ENCODE data around the gene C5. TPM values are rescaled to one million over a fixed set of nuclear protein-coding genes. Genes with fewer than 3 reads are reported as not detected.
A peak's percentile ranks its signal among the peaks of the same experiment; 100 is the strongest.

Gene C5
- total RNA-seq, 1 donor from 2014 or later = 5.5 TPM

DNA sequence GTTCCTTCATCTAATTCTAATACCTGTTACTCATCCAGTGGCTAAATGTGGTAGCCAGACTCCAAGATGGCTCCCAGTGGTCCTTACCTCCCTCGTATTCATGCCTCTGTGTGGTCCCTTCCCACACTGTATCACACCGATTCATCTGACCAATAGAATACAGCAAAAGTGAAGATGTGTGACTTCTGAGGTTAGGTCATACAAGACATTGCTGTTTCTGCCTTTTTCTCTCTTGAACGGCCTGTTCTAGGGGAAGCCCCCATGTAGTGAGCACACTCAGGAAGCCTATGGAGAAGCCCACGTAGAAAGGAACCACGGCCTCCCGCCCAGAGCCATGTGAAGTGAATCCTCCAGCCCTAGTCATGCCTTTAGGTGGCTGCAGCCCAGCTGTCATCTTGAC, 9.4 kb upstream of the C5 start:
- Histone ChIP-seq H3F3A (ENCODE audit: low read depth) (no peaks in the 10 kb centered on the region), H2AFZ (replicated peaks) (no peak overlapping the region), H3K79me2 (ENCODE audit: low read depth) (no peaks in the 10 kb centered on the region), H3K36me3 (no peaks in the 10 kb centered on the region), H3K9ac (no peak overlapping the region), H3K4me1 (no peaks in the 10 kb centered on the region), H3K27me3 (no peaks in the 10 kb centered on the region), H3K27ac (no peak overlapping the region), H3K4me3 (no peak overlapping the region), H4K20me1 (ENCODE audit: low read depth) (no peaks in the 10 kb centered on the region), H3K9me3 (ENCODE audit: low read depth) (no peaks in the 10 kb centered on the region), H3K4me2 (no peak overlapping the region)
- Mint-ChIP-seq H3K27ac (no peak overlapping the region), H3K36me3 (peaks cover 12% of the 10 kb centered on the region), H3K9me3 (peaks cover 5% of the 10 kb centered on the region), H3K4me1 (peaks cover 8% of the 10 kb centered on the region), H3K4me3 (no peak overlapping the region), H3K27me3 (ENCODE audit: insufficient read depth, low read depth) (peaks cover 3% of the 10 kb centered on the region)
- no peak for DNase-seq (ENCODE audit: low spot score)
- TF ChIP-seq EZH2 (IDR thresholded peaks at IDR 0.05) (no peak), EZH2phosphoT487 (IDR thresholded peaks at IDR 0.05) (no peak)
- TF ChIP-seq, protein P1, sequence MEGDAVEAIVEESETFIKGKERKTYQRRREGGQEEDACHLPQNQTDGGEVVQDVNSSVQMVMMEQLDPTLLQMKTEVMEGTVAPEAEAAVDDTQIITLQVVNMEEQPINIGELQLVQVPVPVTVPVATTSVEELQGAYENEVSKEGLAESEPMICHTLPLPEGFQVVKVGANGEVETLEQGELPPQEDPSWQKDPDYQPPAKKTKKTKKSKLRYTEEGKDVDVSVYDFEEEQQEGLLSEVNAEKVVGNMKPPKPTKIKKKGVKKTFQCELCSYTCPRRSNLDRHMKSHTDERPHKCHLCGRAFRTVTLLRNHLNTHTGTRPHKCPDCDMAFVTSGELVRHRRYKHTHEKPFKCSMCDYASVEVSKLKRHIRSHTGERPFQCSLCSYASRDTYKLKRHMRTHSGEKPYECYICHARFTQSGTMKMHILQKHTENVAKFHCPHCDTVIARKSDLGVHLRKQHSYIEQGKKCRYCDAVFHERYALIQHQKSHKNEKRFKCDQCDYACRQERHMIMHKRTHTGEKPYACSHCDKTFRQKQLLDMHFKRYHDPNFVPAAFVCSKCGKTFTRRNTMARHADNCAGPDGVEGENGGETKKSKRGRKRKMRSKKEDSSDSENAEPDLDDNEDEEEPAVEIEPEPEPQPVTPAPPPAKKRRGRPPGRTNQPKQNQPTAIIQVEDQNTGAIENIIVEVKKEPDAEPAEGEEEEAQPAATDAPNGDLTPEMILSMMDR (IDR thresholded peaks at IDR 0.05) = no peak

DNA sequence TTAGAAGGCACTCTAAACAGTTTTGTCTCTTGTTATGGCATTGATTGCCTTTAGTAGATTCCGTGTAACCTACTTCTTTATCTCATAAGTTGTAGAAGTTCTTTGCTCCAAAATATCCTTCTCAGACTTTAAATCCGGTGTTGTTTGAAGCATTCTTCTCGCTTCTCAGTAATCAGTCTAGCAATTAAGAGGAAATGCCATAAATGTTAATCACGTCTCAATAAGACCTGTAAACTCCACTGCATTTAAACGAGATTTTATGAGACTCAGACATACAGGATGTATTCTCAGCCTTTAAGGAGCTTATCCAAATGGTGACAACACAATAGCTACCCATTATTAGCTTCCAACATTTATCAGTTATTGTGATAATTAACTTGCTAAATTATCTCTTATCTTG, 7.7 kb upstream of the C5 start:
- H3K36me3 ChIP-seq = no peaks in the 10 kb centered on the region
- H3K4me3 ChIP-seq = no peak overlapping the region
- DNase-seq (ENCODE audit: low spot score) = no peak
- H3K27me3 ChIP-seq = no peaks in the 10 kb centered on the region
- Mint-ChIP-seq H3K4me1 (peaks cover 11% of the 10 kb centered on the region), H3K27me3 (ENCODE audit: insufficient read depth, low read depth) (peaks cover 3% of the 10 kb centered on the region), H3K36me3 (peaks cover 10% of the 10 kb centered on the region), H3K4me3 (no peak overlapping the region), H3K9me3 (peaks cover 5% of the 10 kb centered on the region), H3K27ac (no peak overlapping the region)
- H3F3A ChIP-seq (ENCODE audit: low read depth) = peaks cover 7% of the 10 kb centered on the region
- H3K4me1 ChIP-seq = peaks cover 11% of the 10 kb centered on the region
- no peak overlapping the region for H3K27ac ChIP-seq
- TF ChIP-seq EZH2phosphoT487 (IDR thresholded peaks at IDR 0.05) (no peak), EZH2 (IDR thresholded peaks at IDR 0.05) (no peak)
- TF ChIP-seq, protein P1 (IDR thresholded peaks at IDR 0.05) = no peak
- no peak overlapping the region for H3K4me2 ChIP-seq
- no peaks in the 10 kb centered on the region for H4K20me1 ChIP-seq (ENCODE audit: low read depth)
- no peaks in the 10 kb centered on the region for H3K79me2 ChIP-seq (ENCODE audit: low read depth)
- H3K9me3 ChIP-seq (ENCODE audit: low read depth) = no peaks in the 10 kb centered on the region
- H2AFZ ChIP-seq (replicated peaks) = no peak overlapping the region
- H3K9ac ChIP-seq = no peak overlapping the region

DNA sequence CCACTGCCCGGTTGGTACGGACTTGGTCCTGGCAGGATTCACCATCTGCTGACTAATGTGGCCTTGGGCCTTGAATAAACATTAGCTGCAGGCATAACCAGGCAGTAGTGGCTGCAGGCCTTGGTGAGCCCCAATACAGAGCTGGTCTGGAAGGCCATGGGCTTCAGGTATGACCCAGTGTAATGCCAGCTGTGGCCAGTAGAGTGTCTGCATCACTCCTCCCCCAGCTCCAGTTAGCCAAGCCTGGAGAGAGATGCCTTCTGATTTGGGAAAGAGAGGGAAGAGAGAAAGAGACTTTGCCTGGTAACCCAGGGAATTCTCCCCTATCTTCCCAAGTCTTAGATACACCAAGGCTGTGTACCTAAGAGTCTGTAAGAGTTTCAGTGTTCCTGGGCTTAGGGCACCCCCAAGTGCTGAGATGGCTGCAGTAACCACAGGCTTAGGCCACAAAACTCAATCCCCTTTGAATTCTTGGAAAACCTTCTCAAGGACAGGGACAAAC, 5.6 kb upstream of the C5 start:
- H3K4me3 ChIP-seq = no peak overlapping the region
- no peaks in the 10 kb centered on the region for H3K36me3 ChIP-seq
- no peak overlapping the region for H3K4me2 ChIP-seq
- no peak overlapping the region for H3K27ac ChIP-seq
- Mint-ChIP-seq H3K4me1 (peaks cover 8% of the 10 kb centered on the region), H3K4me3 (no peak overlapping the region), H3K9me3 (peaks cover 5% of the 10 kb centered on the region), H3K27ac (no peak overlapping the region), H3K27me3 (ENCODE audit: insufficient read depth, low read depth) (peaks cover 3% of the 10 kb centered on the region), H3K36me3 (peaks cover 12% of the 10 kb centered on the region)
- H3K27me3 ChIP-seq = no peaks in the 10 kb centered on the region
- no peaks in the 10 kb centered on the region for H4K20me1 ChIP-seq (ENCODE audit: low read depth)
- no peak overlapping the region for H3K9ac ChIP-seq
- H3K79me2 ChIP-seq (ENCODE audit: low read depth) = no peaks in the 10 kb centered on the region
- peak overlapping the region; percentile 2 for H2AFZ ChIP-seq (replicated peaks)
- H3K4me1 ChIP-seq = peaks cover 13% of the 10 kb centered on the region
- peak; percentile 44 for DNase-seq (ENCODE audit: low spot score)
- TF ChIP-seq, protein P1 (IDR thresholded peaks at IDR 0.05) = peak; percentile 58
- no peak for TF ChIP-seq EZH2 (IDR thresholded peaks at IDR 0.05)
- no peak for TF ChIP-seq EZH2phosphoT487 (IDR thresholded peaks at IDR 0.05)
- H3F3A ChIP-seq (ENCODE audit: low read depth) = peaks cover 10% of the 10 kb centered on the region
- H3K9me3 ChIP-seq (ENCODE audit: low read depth) = no peaks in the 10 kb centered on the region
